ENCODE data around the gene LSM6.

LSM6 gene

GRCh38 chr4:146142768-146143167, 32.8 kb upstream of the LSM6 start:
- ChIA-PET CTCF (no interaction called here), POLR2A (no interaction called here)
- Histone ChIP-seq H3K27ac (ENCODE audit: extremely low read depth, low read depth, low read length) (no peak overlapping the region), H3K4me1 (ENCODE audit: control insufficient read depth, insufficient read depth, low read length) (no peaks in the 10 kb centered on the region), H3K9me3 (ENCODE audit: control insufficient read depth, insufficient read depth, low read depth, low read length) (no peaks in the 10 kb centered on the region), H3K36me3 (ENCODE audit: control insufficient read depth in 2 of 2, insufficient read depth in 1 of 2, low read length in 2 of 2) (no peaks in the 10 kb centered on the region), H3K4me3 (ENCODE audit: low read depth, low read length) (no peak overlapping the region)
- TF ChIP-seq ZNF114 (tag by site-specific recombination; IDR thresholded peaks at IDR 0.05), result no peak

- Histone ChIP-seq H3K4me3 (ENCODE audit: low read depth, low read length) (no peak overlapping the region), H3K9me3 (ENCODE audit: control insufficient read depth, insufficient read depth, low read depth, low read length) (no peaks in the 10 kb centered on the region), H3K36me3 (ENCODE audit: control insufficient read depth in 2 of 2, insufficient read depth in 1 of 2, low read length in 2 of 2) (no peaks in the 10 kb centered on the region), H3K4me1 (ENCODE audit: control insufficient read depth, insufficient read depth, low read length) (no peaks in the 10 kb centered on the region), H3K27ac (ENCODE audit: extremely low read depth, low read depth, low read length) (no peak overlapping the region)
- TF ChIP-seq ZFP37 (tag by site-specific recombination; IDR thresholded peaks at IDR 0.05) (no peak), ZNF704 (tag by site-specific recombination; IDR thresholded peaks at IDR 0.05) (no peak), ZNF426 (tag by site-specific recombination; IDR thresholded peaks at IDR 0.05) (no peak), ZNF701 (tag by site-specific recombination; IDR thresholded peaks at IDR 0.05) (no peak), ZNF530 (tag by site-specific recombination; IDR thresholded peaks at IDR 0.05; ENCODE audit: low read depth) (no peak), ZNF624 (tag by site-specific recombination; IDR thresholded peaks at IDR 0.05) (no peak), ZSCAN23 (tag by site-specific recombination; IDR thresholded peaks at IDR 0.05) (no peak), ZNF513 (tag by site-specific recombination; IDR thresholded peaks at IDR 0.05) (no peak), ZBTB26 (tag by site-specific recombination; optimal IDR thresholded peaks at IDR 0.05) (no peak), ZNF560 (tag by site-specific recombination; IDR thresholded peaks at IDR 0.05; ENCODE audit: borderline replicate concordance) (no peak), SALL2 (tag by site-specific recombination; IDR thresholded peaks at IDR 0.05; ENCODE audit: borderline replicate concordance) (no peak), ZBTB7A (tag by site-specific recombination; IDR thresholded peaks at IDR 0.05; ENCODE audit: low read depth) (no peak), ZNF354C (tag by site-specific recombination; IDR thresholded peaks at IDR 0.05; ENCODE audit: borderline replicate concordance, low read depth) (no peak), ZBTB1 (tag by site-specific recombination; IDR thresholded peaks at IDR 0.05) (no peak)
- ChIA-PET CTCF (no interaction called here), POLR2A (no interaction called here)
Observed at GRCh38 chr4:146143888-146144287, 31.6 kb upstream of the LSM6 start.

- Histone ChIP-seq H3K4me1 (ENCODE audit: control insufficient read depth, insufficient read depth, low read length) (no peaks in the 10 kb centered on the region), H3K36me3 (ENCODE audit: control insufficient read depth in 2 of 2, insufficient read depth in 1 of 2, low read length in 2 of 2) (no peaks in the 10 kb centered on the region), H3K27ac (ENCODE audit: extremely low read depth, low read depth, low read length) (no peak overlapping the region), H3K4me3 (ENCODE audit: low read depth, low read length) (no peak overlapping the region), H3K9me3 (ENCODE audit: control insufficient read depth, insufficient read depth, low read depth, low read length) (no peaks in the 10 kb centered on the region)
- ChIA-PET POLR2A (no interaction called here), CTCF (interaction anchor here (0.6 kb wide), 1 partner anchor 121 kb away, joined by 3 read pairs; no protein-coding TSS in a partner anchor)
- no peak for TF ChIP-seq ZNF280C (tag by site-specific recombination; IDR thresholded peaks at IDR 0.05)
- no peak for TF ChIP-seq ZNF600 (tag by site-specific recombination; IDR thresholded peaks at IDR 0.05)
- TF ChIP-seq ZNF280D (tag by site-specific recombination; IDR thresholded peaks at IDR 0.05), result no peak
- no peak for TF ChIP-seq ZNF404 (tag by site-specific recombination; IDR thresholded peaks at IDR 0.05)
- no peak for TF ChIP-seq ZNF624 (tag by site-specific recombination; IDR thresholded peaks at IDR 0.05)
- no peak for TF ChIP-seq ZNF416 (tag by site-specific recombination; IDR thresholded peaks at IDR 0.05)
Observed at GRCh38 chr4:146146918-146147317, 28.6 kb upstream of the LSM6 start.
